Loucy (cell line): ENCODE results near the gene PRKD3.

ENCODE experiments used
- H2AFZ ChIP-seq: fragments of 200-600 bp; sonication (generic); 2 replicates; pipeline ENCODE4 v1.6.0; 2016; ENCODE audit warnings: antibody characterized with exemption, mild to moderate bottlenecking, low read length, moderate library complexity
- H3F3A ChIP-seq: fragments of 200-600 bp; 2 replicates; pipeline ENCODE4 v1.6.0; 2016; ENCODE audit warnings: antibody characterized with exemption, low read depth, mild to moderate bottlenecking
- H3K27me3 ChIP-seq: fragments of 200-600 bp; sonication (generic); 2 replicates; pipeline ENCODE4 v1.6.1; 2014; ENCODE audit warnings: low read length, mild to moderate bottlenecking; ENCODE audit not compliant: insufficient read depth, poor library complexity, severe bottlenecking
- H3K36me3 ChIP-seq: fragments of 200-600 bp; sonication (generic); 2 replicates; pipeline ENCODE4 v1.6.1; 2016; ENCODE audit warnings: low read length; ENCODE audit not compliant: insufficient read depth
- H3K4me1 ChIP-seq: fragments of 200-600 bp; sonication (generic); 2 replicates; pipeline ENCODE4 v1.5.1; 2014; ENCODE audit warnings: low read length, mild to moderate bottlenecking; ENCODE audit not compliant: insufficient read depth, poor library complexity, severe bottlenecking
- H3K4me2 ChIP-seq: fragments of 200-600 bp; sonication (generic); 2 replicates; pipeline ENCODE4 v1.6.0; 2014; ENCODE audit warnings: antibody characterized with exemption, low read length, low read depth, mild to moderate bottlenecking; ENCODE audit not compliant: poor library complexity, severe bottlenecking
- H3K4me3 ChIP-seq: fragments of 200-600 bp; sonication (generic); 2 replicates; pipeline ENCODE4 v1.5.1; 2014; ENCODE audit warnings: low read length, mild to moderate bottlenecking, mixed read lengths; ENCODE audit not compliant: poor library complexity, severe bottlenecking
- H3K79me2 ChIP-seq: fragments of 200-600 bp; sonication (generic); 2 replicates; pipeline ENCODE4 v1.6.1; 2014; ENCODE audit warnings: low read length; ENCODE audit not compliant: insufficient read depth
- H3K9ac ChIP-seq: fragments of 200-600 bp; sonication (generic); 2 replicates; pipeline ENCODE4 v1.6.0; 2014; ENCODE audit warnings: mild to moderate bottlenecking, low read depth, low read length, moderate library complexity; ENCODE audit not compliant: poor library complexity, severe bottlenecking
- H3K9me2 ChIP-seq: fragments of 200-600 bp; sonication (generic); replicated peaks from 2 replicates; pipeline ENCODE4 v1.6.1; 2016; ENCODE audit warnings: low read depth, low read length, mixed read lengths
- H3K9me3 ChIP-seq: fragments of 200-600 bp; sonication (generic); 2 replicates; pipeline ENCODE4 v1.6.1; 2014; ENCODE audit warnings: mild to moderate bottlenecking, antibody characterized with exemption, low read length, low read depth; ENCODE audit not compliant: insufficient read depth
- H4K20me1 ChIP-seq: fragments of 200-600 bp; sonication (generic); 2 replicates; pipeline ENCODE4 v1.6.0; 2014; ENCODE audit warnings: antibody characterized with exemption, low read length, mild to moderate bottlenecking; ENCODE audit not compliant: insufficient read depth, poor library complexity, severe bottlenecking
- CTCF ChIP-seq: fragments of 200-600 bp; sonication (generic); conservative IDR thresholded peaks from 2 replicates; pipeline ENCODE4 v1.5.1; 2014; ENCODE audit warnings: mild to moderate bottlenecking, antibody characterized with exemption, low read length
- EZH2phosphoT487 ChIP-seq: fragments of 200-600 bp; IDR thresholded peaks from 2 replicates; pipeline ENCODE4 v1.6.1; 2018; ENCODE audit warnings: antibody characterized with exemption, mild to moderate bottlenecking, moderate library complexity, borderline replicate concordance

Gene PRKD3

GRCh38 chr2:37348155-37348554 lies 23.5 kb upstream of the PRKD3 start:
- H3K9me3 ChIP-seq: no peaks in the 10 kb centered on the region
- no peaks in the 10 kb centered on the region for H3K9me2 ChIP-seq
- no peaks in the 10 kb centered on the region for H3K79me2 ChIP-seq
- H3K4me1 ChIP-seq: peaks cover 31% of the 10 kb centered on the region
- H3K9ac ChIP-seq: no peak overlapping the region
- TF ChIP-seq EZH2phosphoT487: no peak
- TF ChIP-seq CTCF: no peak
- H3K4me2 ChIP-seq: no peak overlapping the region
- H3K27me3 ChIP-seq: no peaks in the 10 kb centered on the region
- no peak overlapping the region for H2AFZ ChIP-seq
- H3F3A ChIP-seq: no peaks in the 10 kb centered on the region
- no peak overlapping the region for H3K4me3 ChIP-seq
- H3K36me3 ChIP-seq: no peaks in the 10 kb centered on the region
- H4K20me1 ChIP-seq: no peaks in the 10 kb centered on the region

GRCh38 chr2:37344453-37345361 lies 20.1 kb upstream of the PRKD3 start, which contains the start of gene QPCT:
Gene QPCT, plus strand, starts transcription at chr2:37344630. Its CDS starts 102 bp downstream, at chr2:37344732.
- Histone ChIP-seq H3K36me3 (no peaks in the 10 kb centered on the region), H3F3A (no peaks in the 10 kb centered on the region), H3K4me3 (peak within 1 kb of the TSS; percentile 64), H3K4me2 (peak within 1 kb of the TSS; percentile 70), H3K9ac (no peak within 1 kb of the TSS), H3K9me2 (no peaks in the 10 kb centered on the region), H3K79me2 (no peaks in the 10 kb centered on the region), H3K9me3 (no peaks in the 10 kb centered on the region), H2AFZ (peak within 1 kb of the TSS; percentile 51; the same call in 1 of the 2 replicates), H4K20me1 (no peaks in the 10 kb centered on the region), H3K27me3 (no peaks in the 10 kb centered on the region), H3K4me1 (peaks cover 28% of the 10 kb centered on the region)
- TF ChIP-seq EZH2phosphoT487: no peak
- no peak for TF ChIP-seq CTCF

- H3K9me2 ChIP-seq: no peaks in the 10 kb centered on the region
- no peaks in the 10 kb centered on the region for H3K27me3 ChIP-seq
- H3K4me3 ChIP-seq: no peak overlapping the region
- H3K79me2 ChIP-seq: no peaks in the 10 kb centered on the region
- H2AFZ ChIP-seq: no peak overlapping the region
- H3F3A ChIP-seq: no peaks in the 10 kb centered on the region
- peaks cover 21% of the 10 kb centered on the region for H3K4me1 ChIP-seq
- H4K20me1 ChIP-seq: no peaks in the 10 kb centered on the region
- H3K36me3 ChIP-seq: no peaks in the 10 kb centered on the region
- no peaks in the 10 kb centered on the region for H3K9me3 ChIP-seq
- H3K4me2 ChIP-seq: peak overlapping the region; percentile 21
- H3K9ac ChIP-seq: no peak overlapping the region
- TF ChIP-seq EZH2phosphoT487 (no peak), CTCF (peak; percentile 60)
Measured at GRCh38 chr2:37343537-37344434, 19.2 kb upstream of the PRKD3 start.
